ENCODE data around the gene MSMB. TPM values are rescaled to one million over a fixed set of nuclear protein-coding genes. Genes with fewer than 3 reads are reported as not detected.
"Not testable (repeated sequence)": the region's sequence is repeated elsewhere in the genome, so short reads cannot be mapped to it uniquely, and the experiment has no call there.

The MSMB gene
- total RNA-seq, 1 donor from 2014 or later, result not detected

GRCh38 chr10:46005383-46005782, 40.7 kb downstream of the MSMB start:
- Mint-ChIP-seq H3K27me3 (ENCODE audit: unreplicated experiment) (no peaks in the 10 kb centered on the region), H3K27ac (ENCODE audit: unreplicated experiment) (no peak overlapping the region), H3K4me3 (ENCODE audit: unreplicated experiment) (no peak overlapping the region), H3K36me3 (ENCODE audit: low read depth, unreplicated experiment) (peaks cover 31% of the 10 kb centered on the region), H3K4me1 (ENCODE audit: unreplicated experiment) (peaks cover 3% of the 10 kb centered on the region), H3K9me3 (ENCODE audit: unreplicated experiment) (no peaks in the 10 kb centered on the region)
- DNase-seq (ENCODE audit: low spot score), result no peak
- TF ChIP-seq, protein P1, sequence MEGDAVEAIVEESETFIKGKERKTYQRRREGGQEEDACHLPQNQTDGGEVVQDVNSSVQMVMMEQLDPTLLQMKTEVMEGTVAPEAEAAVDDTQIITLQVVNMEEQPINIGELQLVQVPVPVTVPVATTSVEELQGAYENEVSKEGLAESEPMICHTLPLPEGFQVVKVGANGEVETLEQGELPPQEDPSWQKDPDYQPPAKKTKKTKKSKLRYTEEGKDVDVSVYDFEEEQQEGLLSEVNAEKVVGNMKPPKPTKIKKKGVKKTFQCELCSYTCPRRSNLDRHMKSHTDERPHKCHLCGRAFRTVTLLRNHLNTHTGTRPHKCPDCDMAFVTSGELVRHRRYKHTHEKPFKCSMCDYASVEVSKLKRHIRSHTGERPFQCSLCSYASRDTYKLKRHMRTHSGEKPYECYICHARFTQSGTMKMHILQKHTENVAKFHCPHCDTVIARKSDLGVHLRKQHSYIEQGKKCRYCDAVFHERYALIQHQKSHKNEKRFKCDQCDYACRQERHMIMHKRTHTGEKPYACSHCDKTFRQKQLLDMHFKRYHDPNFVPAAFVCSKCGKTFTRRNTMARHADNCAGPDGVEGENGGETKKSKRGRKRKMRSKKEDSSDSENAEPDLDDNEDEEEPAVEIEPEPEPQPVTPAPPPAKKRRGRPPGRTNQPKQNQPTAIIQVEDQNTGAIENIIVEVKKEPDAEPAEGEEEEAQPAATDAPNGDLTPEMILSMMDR (IDR thresholded peaks at IDR 0.05; ENCODE audit: unreplicated experiment), result no peak

- no peaks in the 10 kb centered on the region for H3K27me3 Mint-ChIP-seq (ENCODE audit: unreplicated experiment)
- peaks cover 32% of the 10 kb centered on the region for H3K36me3 Mint-ChIP-seq (ENCODE audit: low read depth, unreplicated experiment)
- DNase-seq (ENCODE audit: low spot score), result no peak
- H3K9me3 Mint-ChIP-seq (ENCODE audit: unreplicated experiment), result no peaks in the 10 kb centered on the region
- no peaks in the 10 kb centered on the region for H3K4me1 Mint-ChIP-seq (ENCODE audit: unreplicated experiment)
- no peak overlapping the region for H3K27ac Mint-ChIP-seq (ENCODE audit: unreplicated experiment)
- no peak overlapping the region for H3K4me3 Mint-ChIP-seq (ENCODE audit: unreplicated experiment)
- TF ChIP-seq, protein P1 (IDR thresholded peaks at IDR 0.05; ENCODE audit: unreplicated experiment), result no peak
Observed at GRCh38 chr10:46004963-46005362, 41.1 kb downstream of the MSMB start.

- DNase-seq (ENCODE audit: low spot score), result no peak
- no peaks in the 10 kb centered on the region for H3K4me1 Mint-ChIP-seq (ENCODE audit: unreplicated experiment)
- H3K36me3 Mint-ChIP-seq (ENCODE audit: low read depth, unreplicated experiment), result peaks cover 31% of the 10 kb centered on the region
- TF ChIP-seq, protein P1 (IDR thresholded peaks at IDR 0.05; ENCODE audit: unreplicated experiment), result no peak
- H3K9me3 Mint-ChIP-seq (ENCODE audit: unreplicated experiment), result no peaks in the 10 kb centered on the region
- H3K27ac Mint-ChIP-seq (ENCODE audit: unreplicated experiment), result no peak overlapping the region
- no peaks in the 10 kb centered on the region for H3K27me3 Mint-ChIP-seq (ENCODE audit: unreplicated experiment)
- no peak overlapping the region for H3K4me3 Mint-ChIP-seq (ENCODE audit: unreplicated experiment)
Observed at GRCh38 chr10:46002916-46003693, 43.0 kb downstream of the MSMB start.

DNA sequence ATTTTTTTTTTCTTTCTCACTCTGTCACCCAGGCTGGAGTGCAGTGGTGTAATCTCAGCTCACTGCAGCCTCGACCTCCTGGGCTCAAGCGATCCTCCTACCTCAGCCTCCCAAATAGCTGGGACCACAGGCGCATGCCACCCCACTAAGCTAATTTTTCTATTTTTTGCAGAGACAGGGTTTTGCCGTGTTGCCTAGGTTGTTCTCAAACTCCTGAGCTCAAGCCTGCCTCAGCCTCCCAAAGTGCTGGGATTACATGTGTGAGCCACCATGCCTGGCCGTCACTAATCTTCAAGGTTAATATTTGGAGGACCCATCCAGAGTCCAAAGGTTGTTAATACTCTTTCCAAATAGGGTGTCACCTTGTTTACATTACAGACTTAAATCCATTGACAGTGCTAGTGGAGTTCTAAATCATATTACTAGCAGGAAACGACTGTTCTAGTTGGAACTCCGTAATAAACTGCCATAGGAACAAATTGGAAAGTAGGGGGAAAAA, 43.8 kb downstream of the MSMB start:
- H3K4me3 Mint-ChIP-seq (ENCODE audit: unreplicated experiment); H3K4me1 Mint-ChIP-seq (ENCODE audit: unreplicated experiment); H3K9me3 Mint-ChIP-seq (ENCODE audit: unreplicated experiment); H3K27ac Mint-ChIP-seq (ENCODE audit: unreplicated experiment); DNase-seq (ENCODE audit: low spot score); H3K27me3 Mint-ChIP-seq (ENCODE audit: unreplicated experiment): not testable (repeated sequence)
- peaks cover 35% of the 10 kb centered on the region for H3K36me3 Mint-ChIP-seq (ENCODE audit: low read depth, unreplicated experiment)

- Mint-ChIP-seq H3K4me1 (ENCODE audit: unreplicated experiment) (no peaks in the 10 kb centered on the region), H3K4me3 (ENCODE audit: unreplicated experiment) (no peak overlapping the region), H3K9me3 (ENCODE audit: unreplicated experiment) (no peaks in the 10 kb centered on the region), H3K36me3 (ENCODE audit: low read depth, unreplicated experiment) (peaks cover 37% of the 10 kb centered on the region), H3K27me3 (ENCODE audit: unreplicated experiment) (no peaks in the 10 kb centered on the region), H3K27ac (ENCODE audit: unreplicated experiment) (peak overlapping the region; percentile 30)
- TF ChIP-seq, protein P1 (IDR thresholded peaks at IDR 0.05; ENCODE audit: unreplicated experiment), result no peak
- DNase-seq (ENCODE audit: low spot score), result no peak
Observed at GRCh38 chr10:46001187-46001756, 44.8 kb downstream of the MSMB start.

Measured in endothelial cell (in vitro differentiated cells).